ENCODE measurements around the gene PKIG. TPM values are rescaled to one million over a fixed set of nuclear protein-coding genes. Genes with fewer than 3 reads are reported as not detected.

PKIG gene
- total and polyA plus RNA-seq, 9 of the 15 experiments (the other 6 are each of a cell fraction or from before 2014, with no cell fraction given) = 0.13 to 7.0 (median 4.7) TPM

- TF ChIP-seq CTCF (IDR thresholded peaks at IDR 0.05 in 2 of 3, conservative IDR thresholded peaks at IDR 0.05 in 1 of 3; ENCODE audit: insufficient read depth in 2 of 3, low read depth in 1 of 3, low read length in 3 of 3) (peak; percentile 37 to 61 (median 53); a peak in 5 of 6 replicates), RAD21 (CRISPR knock-in tag; conservative IDR thresholded peaks at IDR 0.05 in 1 of 2, IDR thresholded peaks at IDR 0.05 in 1 of 2) (peak; percentile 45 to 63), KAT7 (CRISPR knock-in tag; IDR thresholded peaks at IDR 0.05; ENCODE audit: borderline replicate concordance) (no peak), HDAC1 (IDR thresholded peaks at IDR 0.05) (0 out of 4 replicates have a peak, but pooled peaks of 1 of the 2 experiments have one; percentile 0), ZNF75A (CRISPR knock-in tag; IDR thresholded peaks at IDR 0.05) (no peak), SIN3B (IDR thresholded peaks at IDR 0.05; ENCODE audit: low read depth) (no peak), OTX1 (CRISPR knock-in tag; IDR thresholded peaks at IDR 0.05) (no peak), REST (IDR thresholded peaks at IDR 0.05; ENCODE audit: borderline replicate concordance) (peak; percentile 45; the same call in 1 of the 2 replicates), REST (CRISPR knock-in tag; IDR thresholded peaks at IDR 0.05; ENCODE audit: low read depth) (no peak), SPI1 (IDR thresholded peaks at IDR 0.05; ENCODE audit: borderline replicate concordance, low read depth, low read length) (0 out of 2 replicates have a peak, but pooled peaks have one; percentile 5), CCAR2 (IDR thresholded peaks at IDR 0.05; ENCODE audit: low read depth, low read length) (no peak), ASH1L (IDR thresholded peaks at IDR 0.05; ENCODE audit: borderline replicate concordance, low read depth, partially characterized antibody) (no peak), CEBPG (CRISPR knock-in tag; IDR thresholded peaks at IDR 0.05) (no peak), CEBPG (tag; conservative IDR thresholded peaks at IDR 0.05 in 1 of 2, IDR thresholded peaks at IDR 0.05 in 1 of 2) (no peak), ZNF79 (CRISPR knock-in tag; IDR thresholded peaks at IDR 0.05; ENCODE audit: low read depth) (no peak)
Observed at GRCh38 chr20:44576297-44576696, 6.1 kb upstream of the PKIG start (continued).

All from K562 (cell line).